ENCODE data around the gene HLA-DOA. TPM values are rescaled to one million over a fixed set of nuclear protein-coding genes. Genes with fewer than 3 reads are reported as not detected.

Gene HLA-DOA
- total RNA-seq: 1.8 TPM
- long read RNA-seq, partial matches to known transcripts: 0 of 1 reads
- long read RNA-seq, other reads (novel, unspliced or antisense): 1 of 1 reads

DNA sequence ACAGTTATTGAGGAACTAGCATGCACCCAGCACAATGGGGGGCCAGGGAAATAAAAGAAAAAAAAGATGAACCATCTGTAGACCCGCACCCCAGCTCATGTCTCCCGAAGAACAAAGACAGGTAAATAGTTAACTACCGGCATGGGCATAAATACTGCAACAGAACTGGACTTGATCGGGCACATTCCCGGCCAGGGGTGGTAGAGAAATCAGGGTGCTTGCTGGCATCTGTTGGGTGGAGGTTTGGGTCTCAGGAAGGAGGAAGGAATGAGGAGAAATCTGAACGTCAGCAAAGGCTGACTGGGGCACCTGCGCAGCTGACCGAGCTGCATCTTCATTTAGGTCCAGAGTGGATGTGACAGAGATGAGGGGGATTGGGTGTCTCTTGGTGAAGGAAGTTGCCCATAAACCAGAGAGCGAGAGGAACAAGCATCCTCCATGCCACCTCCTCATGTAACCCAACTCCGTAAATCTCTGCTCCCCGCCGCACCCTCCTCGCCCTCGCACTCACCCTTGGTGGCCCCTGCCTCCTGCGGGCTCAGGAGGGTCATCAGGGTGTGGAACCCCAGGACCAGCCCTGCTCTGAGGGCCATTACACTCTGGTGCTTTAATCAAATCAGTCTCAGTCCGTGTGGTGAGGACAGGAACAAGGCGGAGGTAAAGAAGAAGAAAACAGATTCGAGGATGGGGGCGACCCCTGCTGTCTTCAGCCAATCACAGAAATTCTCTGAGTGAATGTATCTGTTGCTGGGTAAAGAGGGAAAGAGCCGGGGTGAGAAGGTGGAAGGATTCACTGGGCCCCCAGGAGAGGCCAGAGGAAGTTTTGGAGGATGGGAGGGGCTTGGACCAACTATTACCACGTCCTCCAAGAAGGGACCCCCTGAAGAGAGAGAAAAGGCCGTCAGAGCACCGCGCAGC, at the start of gene HLA-DOA:
HLA-DOA (minus strand) TSS at position 648 of the 918 bp plus-strand sequence.
- no peak for DNase-seq
- intact Hi-C loops (cut with micrococcal nuclease): no loop called here
- peak; percentile 64 for ATAC-seq

DNA sequence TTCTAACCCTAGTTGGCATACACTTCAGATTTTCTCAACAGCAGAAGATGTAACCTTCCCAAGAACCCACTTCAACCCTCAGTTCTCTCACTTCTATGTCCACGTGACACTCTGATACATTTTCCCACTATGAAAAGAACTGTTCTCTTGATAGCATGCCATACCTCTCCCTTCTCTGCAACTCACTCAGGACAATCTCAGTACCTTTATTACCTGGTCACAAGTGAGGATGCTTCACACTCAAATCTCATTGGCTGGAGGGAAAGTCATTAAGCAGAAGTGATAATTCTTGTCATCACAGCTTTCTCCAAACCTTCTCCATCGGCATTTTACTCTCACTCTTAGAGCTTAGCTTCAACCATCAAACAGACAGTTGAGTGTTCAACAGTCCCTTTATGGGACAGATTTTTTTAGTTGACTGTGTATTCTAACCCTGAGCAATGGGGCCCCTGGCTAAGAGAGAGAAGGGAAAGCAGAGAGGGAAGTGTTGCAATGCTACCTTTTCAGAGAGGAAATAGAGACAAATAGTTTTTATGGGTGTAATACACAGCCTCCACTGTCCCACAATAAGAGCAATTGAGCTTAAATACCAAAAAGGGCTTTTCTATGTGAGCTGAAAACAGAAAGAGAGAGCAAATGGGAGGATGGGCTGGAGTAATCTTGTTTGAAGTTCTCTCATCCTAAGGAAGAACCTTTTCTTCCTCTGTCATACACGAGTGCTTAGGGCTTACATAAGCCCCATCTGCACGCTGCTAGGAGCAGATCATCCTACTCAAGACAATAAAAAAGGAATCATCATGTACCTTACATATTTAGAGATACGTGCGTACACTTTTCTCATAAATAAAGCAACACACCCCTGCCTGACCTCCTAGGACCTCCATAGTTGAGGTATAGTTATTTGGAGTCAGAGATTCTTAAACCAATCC, 48.1 kb upstream of the HLA-DOA start:
- no peak for DNase-seq
- intact Hi-C loops (cut with micrococcal nuclease): no loop called here
- ATAC-seq: no peak

DNA sequence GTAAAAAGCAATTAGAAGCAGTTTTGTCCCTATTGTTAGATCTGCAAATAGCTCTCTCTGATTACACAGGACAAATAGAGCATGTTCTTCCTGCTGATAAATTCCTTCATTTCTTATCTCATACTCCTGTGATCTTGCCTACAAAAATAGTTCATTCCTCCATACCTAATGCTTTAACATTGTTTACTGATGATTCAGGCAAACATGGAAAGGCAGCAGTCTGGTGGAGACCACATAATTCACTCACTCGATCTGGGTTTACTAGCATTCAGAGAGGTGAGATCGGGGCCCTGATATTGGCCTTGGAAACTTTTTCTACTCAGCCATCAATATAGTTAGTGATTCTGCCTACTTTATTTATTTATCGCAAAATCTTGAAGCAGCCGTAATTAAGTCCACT, 43.8 kb upstream of the HLA-DOA start:
- ATAC-seq: no peak
- intact Hi-C loops (cut with micrococcal nuclease): no loop called here
- DNase-seq: no peak

DNA sequence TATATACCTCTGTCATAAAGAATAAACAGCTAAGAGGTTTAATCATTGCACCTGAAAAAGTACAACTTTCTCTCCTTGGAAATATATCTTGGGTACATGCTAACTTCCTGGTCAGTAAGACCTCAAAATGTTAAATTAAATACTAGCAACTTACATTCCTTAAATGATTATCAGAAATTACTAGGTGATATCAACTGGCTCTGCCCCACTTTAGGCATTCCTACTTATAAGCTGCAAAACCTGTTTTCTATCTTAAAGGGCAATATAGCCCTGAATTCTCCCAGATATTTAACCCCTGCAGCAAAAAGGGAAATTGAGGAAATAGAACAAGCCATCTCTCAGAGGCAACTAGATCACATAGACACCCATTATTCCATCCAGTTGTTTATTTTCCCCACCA, 43.2 kb upstream of the HLA-DOA start:
- no peak for DNase-seq
- ATAC-seq: no peak
- intact Hi-C loops (cut with micrococcal nuclease): no loop called here

DNA sequence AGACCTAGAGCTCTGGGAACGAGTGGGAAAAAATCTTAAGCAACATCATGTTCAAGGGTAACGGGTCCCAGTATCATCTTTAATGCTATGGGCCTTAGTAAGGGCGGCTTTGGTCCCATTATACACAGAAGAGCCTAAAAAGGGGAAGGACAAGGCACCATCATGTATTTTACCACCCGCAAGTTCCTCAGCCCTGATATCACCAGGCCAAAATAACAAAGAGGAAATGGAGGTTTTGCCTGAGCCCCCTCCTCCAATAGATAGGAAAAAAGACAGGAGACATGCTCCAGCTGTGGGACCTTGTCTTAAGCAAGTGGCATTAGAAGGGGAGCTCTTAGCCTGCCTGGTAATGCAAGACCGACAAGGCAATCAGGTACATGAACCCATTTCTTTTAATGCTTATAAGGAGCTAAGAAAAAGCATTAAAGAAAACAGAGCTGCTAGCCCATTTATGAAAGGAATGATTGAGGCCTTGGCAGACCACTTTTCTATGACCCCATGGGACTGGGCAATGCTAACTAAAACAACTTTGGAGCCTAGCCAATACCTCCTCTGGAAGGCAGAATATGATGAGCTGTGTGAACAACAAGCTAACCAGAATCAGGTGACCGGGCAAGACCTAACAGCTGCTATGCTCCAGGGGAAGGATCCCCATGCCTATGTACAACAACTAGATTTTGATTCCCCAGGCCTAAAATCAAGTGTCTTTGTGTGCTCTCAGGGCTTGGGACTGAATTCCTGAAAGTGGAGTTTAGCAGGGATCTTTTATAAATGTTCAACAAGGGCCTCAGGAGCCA, 40.8 kb upstream of the HLA-DOA start:
- intact Hi-C loops (cut with micrococcal nuclease): no loop called here
- no peak for ATAC-seq
- no peak for DNase-seq

DNA sequence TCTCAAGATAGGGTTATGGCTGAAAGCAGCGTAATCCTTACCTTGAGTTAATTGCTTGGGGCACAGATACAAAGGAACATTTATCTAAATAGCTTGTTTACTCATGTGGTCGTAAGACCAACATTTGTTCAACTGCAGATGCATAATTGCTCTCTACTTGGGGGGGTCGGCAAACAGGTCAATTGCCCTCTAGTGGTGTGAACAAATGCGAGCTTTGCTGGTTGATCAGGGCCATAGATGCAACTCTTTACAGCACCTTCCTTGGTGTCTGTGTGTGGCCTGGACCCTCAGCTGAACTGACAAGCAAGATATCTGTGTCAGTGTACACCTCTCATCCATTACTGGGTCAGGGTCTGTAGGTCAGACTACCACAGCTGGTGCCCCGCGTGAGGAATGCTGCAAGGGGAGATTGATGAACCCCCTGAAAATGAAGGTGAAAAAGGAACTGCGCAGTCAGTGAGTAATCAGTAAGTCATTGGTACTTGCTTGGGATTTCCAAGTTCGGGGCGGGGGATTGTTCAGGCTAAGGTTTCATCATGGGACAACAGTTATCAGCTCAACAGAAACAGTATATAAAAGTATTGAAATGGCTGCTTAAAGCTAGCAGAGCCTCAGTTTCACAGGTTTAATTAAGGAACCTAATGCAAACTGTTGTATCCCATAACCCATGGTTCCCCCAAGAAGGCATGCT, 40.1 kb upstream of the HLA-DOA start:
- intact Hi-C loops (cut with micrococcal nuclease): no loop called here
- ATAC-seq (no peak), DNase-seq (no peak)

DNA sequence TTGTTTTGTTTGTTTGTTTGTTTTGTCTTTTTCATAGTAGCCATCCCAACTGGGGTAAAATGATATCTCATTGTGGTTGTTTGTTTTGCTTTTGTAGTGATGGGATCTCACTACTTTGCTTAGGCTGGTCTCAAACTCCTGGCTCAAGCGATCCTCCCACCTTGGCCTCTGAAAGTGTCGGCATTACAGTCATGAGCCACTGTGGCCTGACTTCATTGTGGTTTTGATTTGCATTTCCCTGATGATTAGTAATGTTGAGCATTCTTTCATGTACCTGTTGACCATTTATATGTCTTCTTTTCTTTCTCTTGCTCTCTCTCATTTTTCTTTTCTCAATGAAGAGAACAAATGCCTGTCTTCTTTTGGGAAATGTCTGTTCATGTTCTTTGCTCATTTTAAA, 30.8 kb upstream of the HLA-DOA start:
- intact Hi-C loops (cut with micrococcal nuclease): no loop called here
- no peak for ATAC-seq
- no peak for DNase-seq

DNA sequence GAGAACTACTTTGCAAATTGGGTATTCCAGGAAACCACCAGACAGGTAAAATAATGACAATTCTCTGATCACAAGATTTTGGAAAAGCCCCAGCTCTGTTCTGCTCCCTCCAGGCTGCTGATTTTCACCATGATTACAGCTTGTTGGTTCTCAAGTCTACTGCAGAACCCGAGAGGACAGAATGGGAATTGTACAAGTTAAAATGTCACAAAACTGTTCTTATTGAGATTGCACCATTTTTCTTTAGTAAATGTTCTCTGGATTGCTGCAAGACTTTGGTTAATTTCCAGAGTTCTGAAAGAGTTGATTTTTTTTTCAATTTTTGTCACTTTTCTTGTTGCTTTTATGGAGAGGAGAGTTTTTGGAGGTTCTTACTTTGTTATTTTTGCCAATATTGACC, 27.1 kb upstream of the HLA-DOA start:
- ATAC-seq: no peak
- DNase-seq: no peak
- intact Hi-C loops (cut with micrococcal nuclease): no loop called here

DNA sequence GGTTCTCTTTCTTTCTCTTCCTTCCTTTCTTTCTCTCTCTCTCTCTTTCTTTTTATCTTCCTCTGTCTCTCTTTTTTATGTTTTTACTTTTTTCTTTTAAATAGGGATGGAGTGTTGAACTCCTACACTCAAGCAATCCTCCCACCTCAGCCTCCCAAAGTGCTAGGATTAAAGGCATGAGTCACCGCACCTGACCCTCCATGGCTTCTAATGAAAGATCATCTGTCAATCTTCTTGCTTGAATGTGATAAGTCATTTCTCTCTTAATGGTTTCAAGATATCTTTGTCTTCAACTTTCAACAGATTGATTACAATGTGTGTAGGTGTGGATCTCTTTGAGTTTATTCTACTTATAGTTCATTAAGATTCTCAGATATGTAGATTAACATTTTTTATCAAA, 25.2 kb upstream of the HLA-DOA start:
- intact Hi-C loops (cut with micrococcal nuclease): no loop called here
- no peak for ATAC-seq
- DNase-seq: no peak

DNA sequence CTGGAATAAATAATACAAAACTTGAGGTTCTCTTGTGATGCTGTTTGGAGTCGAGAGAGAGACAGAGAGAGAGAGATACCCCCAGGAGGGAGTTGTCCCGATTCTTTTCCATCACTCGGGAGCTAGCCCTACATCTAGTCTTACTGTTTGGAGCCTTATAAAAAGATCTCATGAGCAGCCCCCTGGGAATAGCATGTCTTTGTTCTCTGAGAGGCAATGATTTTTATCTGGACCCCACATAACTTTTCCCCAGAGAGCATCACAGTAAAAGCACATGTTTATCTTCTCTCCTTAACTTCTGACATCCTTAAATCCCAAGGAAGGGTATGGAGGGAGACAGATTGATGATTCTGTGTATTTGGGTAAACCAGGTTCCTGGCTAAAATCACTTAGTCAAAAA, 20.9 kb upstream of the HLA-DOA start:
- ATAC-seq: no peak
- no peak for DNase-seq
- intact Hi-C loops (cut with micrococcal nuclease): no loop called here

DNA sequence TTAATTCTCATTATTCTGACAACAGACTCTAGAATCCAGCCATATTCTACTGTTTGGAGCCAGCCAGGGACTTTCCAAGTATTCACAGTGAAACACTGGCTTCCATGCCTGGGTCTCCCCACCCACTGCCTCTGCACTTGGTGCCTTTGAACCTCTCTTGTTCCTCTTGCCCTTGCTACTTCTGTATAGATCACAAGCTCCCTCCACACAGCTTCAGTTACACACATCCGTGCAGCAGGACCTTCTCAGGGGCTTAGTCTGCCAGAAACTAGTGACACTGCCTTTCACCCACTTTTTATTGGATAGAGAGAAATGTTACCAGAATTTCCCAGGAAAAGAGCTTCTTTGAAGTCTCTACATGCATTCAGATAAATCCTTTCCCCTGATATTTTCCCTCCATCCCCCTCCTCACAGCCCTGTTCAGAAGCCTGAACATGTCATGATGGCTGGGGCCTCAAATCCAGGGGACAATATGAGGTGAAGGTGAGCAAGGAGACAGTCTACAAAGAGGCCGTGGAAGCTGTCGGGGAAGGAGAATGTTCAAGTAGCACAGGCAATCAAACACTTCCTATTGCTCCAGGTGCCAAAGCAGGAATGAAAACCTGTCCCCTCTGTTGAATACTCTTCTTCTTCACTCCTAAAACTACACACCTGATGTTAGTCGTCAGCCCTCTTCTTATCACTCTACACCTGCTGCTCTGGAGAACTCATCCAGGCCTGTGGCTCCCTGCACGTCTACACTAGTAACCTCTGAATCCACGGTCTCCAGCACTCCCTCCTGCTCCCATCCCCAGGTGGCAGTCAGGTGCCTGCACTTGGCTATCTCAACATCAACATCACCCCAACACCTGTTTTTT, 20.2 kb upstream of the HLA-DOA start:
- ATAC-seq (peak; percentile 87), DNase-seq (no peak)
- intact Hi-C loops (cut with micrococcal nuclease): no loop called here

DNA sequence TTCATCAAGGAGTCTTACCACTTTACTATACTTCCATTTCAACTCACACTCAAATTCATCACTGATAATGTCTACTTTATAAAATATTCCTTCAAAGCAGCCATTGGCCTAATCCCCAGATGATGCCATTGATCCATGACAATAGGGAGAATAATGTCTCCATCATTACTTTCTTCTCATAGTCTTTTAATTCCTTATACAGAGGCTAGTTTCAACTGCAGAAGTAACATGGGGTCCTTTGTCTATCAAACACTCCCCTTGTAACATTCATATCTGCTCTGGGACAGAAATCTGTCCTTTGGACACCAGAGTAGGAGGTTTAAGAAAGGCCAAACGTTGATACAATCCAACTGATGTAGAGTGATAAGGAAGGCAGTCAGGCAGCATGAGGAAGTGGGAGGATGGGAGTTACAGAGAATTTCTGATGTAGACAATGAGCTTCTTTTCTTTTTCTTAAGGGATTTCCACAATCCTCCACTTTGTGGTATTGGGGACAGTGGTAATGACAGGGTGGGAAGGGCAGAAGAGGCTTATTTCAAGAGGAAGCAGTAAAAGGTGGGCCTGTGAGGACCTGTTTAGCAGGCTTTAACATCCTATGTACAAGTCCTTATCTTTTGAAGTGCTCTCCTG, 18.9 kb upstream of the HLA-DOA start:
- DNase-seq: no peak
- intact Hi-C loops (cut with micrococcal nuclease): no loop called here
- no peak for ATAC-seq

DNA sequence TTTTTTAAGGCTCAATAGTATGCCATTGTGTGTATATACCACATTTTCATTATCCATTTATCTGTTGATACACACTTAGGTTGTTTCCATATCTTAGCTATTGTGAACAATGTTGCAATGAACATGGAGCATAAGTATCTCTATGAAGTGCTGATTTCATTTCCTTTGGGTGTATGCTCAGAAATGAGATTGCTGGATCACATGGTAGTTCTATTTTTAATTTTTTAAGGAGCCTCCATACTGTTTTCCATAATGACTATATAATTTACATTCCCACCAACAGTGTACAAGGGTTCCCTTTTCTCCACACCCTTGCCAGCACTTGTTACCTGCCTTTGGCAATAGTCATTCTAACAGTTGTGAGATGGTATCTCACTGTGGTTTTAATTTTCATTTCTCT, 15.1 kb upstream of the HLA-DOA start:
- DNase-seq: no peak
- ATAC-seq: no peak
- intact Hi-C loops (cut with micrococcal nuclease): no loop called here

DNA sequence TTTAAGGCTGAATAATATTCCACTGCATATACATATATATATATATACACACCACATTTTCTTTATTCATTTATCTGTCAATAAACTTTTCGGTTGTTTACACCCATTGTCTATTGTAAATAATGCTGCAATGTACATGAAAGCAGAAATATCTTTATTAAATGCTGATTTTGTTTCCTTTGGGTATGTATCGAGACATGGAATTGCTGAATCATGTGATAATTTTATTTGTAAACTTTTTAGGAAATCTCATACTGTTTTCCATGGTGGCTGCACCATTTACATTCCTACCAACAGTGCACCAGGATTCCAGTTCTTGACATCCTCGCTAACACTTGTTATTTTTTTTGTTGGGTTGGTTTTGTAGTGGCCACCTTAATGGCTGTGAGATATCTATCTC, 14.1 kb upstream of the HLA-DOA start:
- ATAC-seq: no peak
- intact Hi-C loops (cut with micrococcal nuclease): no loop called here
- DNase-seq: no peak

DNA sequence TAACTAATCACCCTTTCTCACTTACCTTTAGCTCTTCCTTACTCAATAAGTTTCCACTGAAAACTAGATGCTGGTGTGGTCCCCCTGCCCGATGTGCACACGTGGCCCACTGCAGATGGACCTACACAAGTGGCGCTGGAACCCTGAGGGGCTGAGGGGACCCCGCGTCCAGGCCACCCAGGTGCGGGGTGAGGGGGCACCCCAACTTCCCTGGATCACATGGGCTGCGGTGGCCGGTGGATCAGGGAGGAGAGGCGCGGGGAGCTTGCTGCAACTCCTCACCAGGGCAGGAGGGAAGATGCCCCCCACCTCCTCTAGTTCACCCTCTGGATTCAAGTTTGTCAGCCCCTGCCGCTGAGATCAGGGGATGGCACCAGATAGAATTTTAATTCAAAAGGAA, 12.5 kb upstream of the HLA-DOA start:
- intact Hi-C loops (cut with micrococcal nuclease): no loop called here
- ATAC-seq (no peak), DNase-seq (no peak)

DNA sequence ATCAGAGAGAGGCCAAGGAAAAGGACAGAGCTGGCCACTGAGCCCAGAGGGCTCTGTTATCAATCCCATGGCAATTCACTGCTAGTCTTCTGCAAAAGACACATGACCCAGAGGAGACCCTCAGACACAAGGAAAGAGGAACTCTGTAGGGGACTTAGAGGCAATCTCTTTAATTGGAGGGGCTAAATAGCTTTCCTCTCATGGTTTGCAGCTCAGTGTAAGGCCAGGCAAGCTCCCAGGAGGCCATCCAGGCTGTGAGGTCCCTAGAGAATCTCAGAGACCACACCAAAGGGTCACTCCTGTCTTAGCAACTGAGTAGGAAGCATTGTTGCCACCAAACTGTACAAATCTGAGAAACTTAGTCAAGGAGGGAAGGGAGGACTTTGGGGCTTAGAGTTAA, 10.0 kb upstream of the HLA-DOA start:
- intact Hi-C loops (cut with micrococcal nuclease): loop anchor here (5.0 to 10.0 kb wide), 2 partner anchors 63 to 225 kb away; no protein-coding TSS in a partner anchor
- DNase-seq (no peak), ATAC-seq (peak; percentile 16)

DNA sequence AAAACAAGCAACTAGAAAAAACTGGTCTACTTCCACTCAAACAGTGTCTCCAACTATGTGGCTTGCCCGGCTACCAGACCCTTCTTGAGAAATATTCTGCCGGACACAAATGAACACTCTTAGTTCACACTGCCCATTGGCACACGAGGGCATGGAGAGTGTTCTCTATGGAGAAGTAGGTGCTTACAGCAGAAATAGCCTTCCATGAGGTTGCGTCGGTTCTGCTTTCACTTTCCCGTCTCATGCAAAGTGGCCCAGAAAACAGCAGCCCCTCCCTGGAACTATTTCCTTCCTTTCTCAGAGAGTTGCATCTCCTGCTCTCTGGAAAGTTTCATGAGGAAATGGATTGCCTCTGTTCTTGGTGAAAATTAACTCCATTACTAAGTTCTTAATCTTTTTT, 9.5 kb upstream of the HLA-DOA start:
- DNase-seq (peak; percentile 61), ATAC-seq (peak; percentile 90)
- intact Hi-C loops (cut with micrococcal nuclease): loop anchor here (5.0 to 10.0 kb wide), 2 partner anchors 63 to 226 kb away; no protein-coding TSS in a partner anchor
